HCT116 (cell line): ENCODE results near the gene YWHAH. TPM values are rescaled to one million over a fixed set of nuclear protein-coding genes. Genes with fewer than 3 reads are reported as not detected.

ENCODE experiments used
- ATAC-seq: fragments of 200-7000 bp; cut with Tn5 transposase; 2 replicates; pipeline ENCODE4 v1.9.1; 2020; ENCODE audit warnings: mild to moderate bottlenecking, moderate library complexity
- BruUV-seq: library from RNA; stranded (reverse); fragments of 400-500 nt; replicated peaks from 2 replicates; lab custom pipeline; 2021; lab: Mats Ljungman, UMichigan
- CTCF ChIA-PET: fragments of 300-600 bp; sonication (Branson Sonifier 250); formaldehyde crosslinking; loops from one replicate; lab custom pipeline; 2021; ENCODE audit warnings: antibody characterized with exemption; lab: Charles Lee
- POLR2A ChIA-PET: fragments of 300-600, 350-600 bp; sonication (Branson Sonifier 250); formaldehyde crosslinking; loops from one replicate; lab custom pipeline; 2021; ENCODE audit warnings: antibody characterized with exemption; lab: Charles Lee
- RAD21 ChIA-PET, 2 experiments: fragments of 300-600 bp; sonication (Branson Sonifier 250); formaldehyde crosslinking; loops; one replicate each; lab custom pipeline; 2023; ENCODE audit warnings: low total read pairs in 2 of 2; ENCODE audit not compliant: uncharacterized antibody in 2 of 2, unreplicated experiment in 2 of 2, low non-redundant PET in 1 of 2; lab: Charles Lee
- DNase-seq: peaks from one replicate; pipeline ENCODE4 v3.0.0-alpha.2; 2010; ENCODE audit warnings: low read depth, low spot score
- H2AFZ ChIP-seq: fragments of 200-600 bp; shearing (Covaris generic), sonication (generic); 2 replicates; pipeline ENCODE4 v1.6.1; 2017; ENCODE audit warnings: low read depth, mixed run types, mixed read lengths, antibody characterized with exemption, low read length; ENCODE audit not compliant: poor library complexity, severe bottlenecking
- H3K27ac ChIP-seq: 2 replicates; pipeline ENCODE4 v1.5.1; 2012; ENCODE audit warnings: low read depth, low read length
- H3K27me3 ChIP-seq: fragments of 200-600 bp; sonication (generic); 2 replicates; pipeline ENCODE4 v1.6.1; 2016; ENCODE audit warnings: mixed run types, low read length, mixed read lengths; ENCODE audit not compliant: insufficient read depth
- H3K36me3 ChIP-seq, 2 experiments: fragments of 200-500 bp in 1 of 2; fragments of 200-600 bp in 1 of 2; sonication (Bioruptor generic) in 1 of 2; sonication (generic) in 1 of 2; 2 replicates each; pipeline versions ENCODE4 v1.5.1 to v1.6.1; 2014 to 2016; ENCODE audit warnings: low read length in 2 of 2, inconsistent platforms in 1 of 2, mixed read lengths in 1 of 2, mixed run types in 1 of 2; ENCODE audit not compliant: insufficient read depth in 2 of 2, control insufficient read depth in 1 of 2
- H3K4me1 ChIP-seq, 2 experiments: fragments of 200-600 bp in 1 of 2; sonication (generic) in 1 of 2; 2 replicates each; pipeline versions ENCODE4 v1.5.1 to v1.6.1; 2012 to 2017; ENCODE audit warnings: low read length in 2 of 2, inconsistent platforms in 1 of 2, mild to moderate bottlenecking in 1 of 2, mixed read lengths in 1 of 2, mixed run types in 1 of 2, moderate library complexity in 1 of 2; ENCODE audit not compliant: insufficient read depth in 2 of 2, control insufficient read depth in 1 of 2
- H3K4me2 ChIP-seq: fragments of 200-600 bp; sonication (generic); 2 replicates; pipeline ENCODE4 v1.6.1; 2017; ENCODE audit warnings: mixed run types, low read length, mixed read lengths
- H3K4me3 ChIP-seq, 2 experiments: fragments of 200-600 bp in 1 of 2; sonication (generic) in 1 of 2; replicated peaks in 1 of 2; 2 replicates each; pipeline ENCODE4 v1.5.1; 2011 to 2016; ENCODE audit warnings: low read length in 2 of 2, control low read depth in 1 of 2, low read depth in 1 of 2, mild to moderate bottlenecking in 1 of 2, mixed read lengths in 1 of 2, mixed run types in 1 of 2
- H3K79me2 ChIP-seq: fragments of 200-600 bp; sonication (generic); 2 replicates; pipeline ENCODE4 v1.6.1; 2017; ENCODE audit warnings: mild to moderate bottlenecking, mixed run types, low read length, moderate library complexity, mixed read lengths; ENCODE audit not compliant: insufficient read depth
- H3K9ac ChIP-seq: fragments of 200-600 bp; sonication (generic); 2 replicates; pipeline ENCODE4 v1.6.1; 2016; ENCODE audit warnings: low read length, mixed read lengths
- H3K9me2 ChIP-seq: fragments of 200-600 bp; sonication (generic), shearing (Covaris generic); 2 replicates; pipeline ENCODE4 v1.6.1; 2017; ENCODE audit warnings: mixed run types, mild to moderate bottlenecking, moderate library complexity; ENCODE audit not compliant: insufficient read depth
- H3K9me3 ChIP-seq, 2 experiments: fragments of 200-500 bp in 1 of 2; fragments of 200-600 bp in 1 of 2; sonication (Bioruptor generic) in 1 of 2; sonication (generic) in 1 of 2; 2 replicates each; pipeline ENCODE4 v1.6.1; 2014 to 2017; ENCODE audit warnings: low read length in 2 of 2, mixed read lengths in 2 of 2, inconsistent platforms in 1 of 2, low read depth in 1 of 2, mild to moderate bottlenecking in 1 of 2, mixed run types in 1 of 2, moderate library complexity in 1 of 2; ENCODE audit not compliant: control insufficient read depth in 1 of 2, insufficient read depth in 1 of 2
- H4K20me1 ChIP-seq: fragments of 200-600 bp; sonication (generic), shearing (Covaris generic); 2 replicates; pipeline ENCODE4 v1.6.1; 2017; ENCODE audit warnings: mixed run types, mild to moderate bottlenecking, moderate library complexity; ENCODE audit not compliant: insufficient read depth
- CBX3 ChIP-seq: IDR thresholded peaks from 2 replicates; pipeline ENCODE4 v1.6.1; 2012; ENCODE audit warnings: low read depth
- CEBPB ChIP-seq: IDR thresholded peaks from 2 replicates; pipeline ENCODE4 v1.6.1; 2012; ENCODE audit warnings: low read depth
- CTCF ChIP-seq, 3 experiments: fragments of 200-600 bp in 1 of 3; sonication (generic) in 1 of 3; IDR thresholded peaks in 2 of 3; conservative IDR thresholded peaks in 1 of 3; 2 replicates each; pipeline ENCODE4 v1.5.1; 2012 to 2017; ENCODE audit warnings: low read depth in 2 of 3, low read length in 2 of 3, antibody characterized with exemption in 1 of 3, borderline replicate concordance in 1 of 3, control low read depth in 1 of 3, mild to moderate bottlenecking in 1 of 3, mixed read lengths in 1 of 3, mixed run types in 1 of 3, moderate library complexity in 1 of 3; ENCODE audit not compliant: insufficient read depth in 1 of 3
- EGR1 ChIP-seq: IDR thresholded peaks from 2 replicates; pipeline ENCODE4 v1.6.1; 2012; ENCODE audit warnings: low read depth
- EZH2 ChIP-seq: fragments of 200-600 bp; sonication (generic); IDR thresholded peaks from 2 replicates; pipeline ENCODE4 v1.6.1; 2017; ENCODE audit warnings: antibody characterized with exemption, mixed run types
- FOSL1 ChIP-seq: IDR thresholded peaks from 2 replicates; pipeline ENCODE4 v1.6.1; 2012; ENCODE audit warnings: low read depth
- JUND ChIP-seq: IDR thresholded peaks from 2 replicates; pipeline ENCODE4 v1.6.1; 2012
- POLR2A ChIP-seq: IDR thresholded peaks from 2 replicates; pipeline ENCODE4 v1.7.0; 2011; ENCODE audit warnings: borderline replicate concordance; ENCODE audit not compliant: insufficient read depth, insufficient read length; ENCODE audit errors: extremely low read depth
- REST ChIP-seq: IDR thresholded peaks from 2 replicates; pipeline ENCODE4 v1.6.1; 2012; ENCODE audit warnings: low read depth
- SRF ChIP-seq: IDR thresholded peaks from 2 replicates; pipeline ENCODE4 v1.6.1; 2012; ENCODE audit warnings: low read depth
- ZBTB33 ChIP-seq: IDR thresholded peaks from 2 replicates; pipeline ENCODE4 v1.6.1; 2011; ENCODE audit warnings: mild to moderate bottlenecking, low read length, moderate library complexity; ENCODE audit not compliant: insufficient replicate concordance; ENCODE audit errors: extremely low read depth
- intact Hi-C: fragments of 100-400 bp; cut with micrococcal nuclease; formaldehyde crosslinking; loops from 2 replicates; pipeline ENCODE4 v1.10.0; 2022
- total RNA-seq: library from RNA; stranded (reverse); gene quantifications from one replicate; pipeline ENCODE4 v1.2.1, GENCODE V29; 2021; ENCODE audit not compliant: unreplicated experiment

Gene YWHAH
- total RNA-seq, 1 experiment from 2014 or later: 140 TPM

GRCh38 chr22:31935961-31936635 is 8.2 kb upstream of the YWHAH start (continued):
- TF ChIP-seq REST (no peak), SRF (no peak), EGR1 (no peak), CTCF (IDR thresholded peaks at IDR 0.05 in 2 of 3, conservative IDR thresholded peaks at IDR 0.05 in 1 of 3; ENCODE audit: borderline replicate concordance in 1 of 3, insufficient read depth in 1 of 3, low read depth in 2 of 3, low read length in 2 of 3) (no peak), CBX3 (no peak)

GRCh38 chr22:31937341-31937740 is 7.0 kb upstream of the YWHAH start:
- TF ChIP-seq POLR2A (no peak), EZH2 (no peak), FOSL1 (no peak), ZBTB33 (no peak), JUND (no peak), CEBPB (no peak), REST (no peak)
- ChIA-PET POLR2A (no interaction called here), RAD21 (no interaction called here), CTCF (no interaction called here)
- ATAC-seq (no peak), DNase-seq (no peak)
- Histone ChIP-seq H3K9me2 (no peaks in the 10 kb centered on the region), H3K4me2 (no peak overlapping the region), H3K36me3 (no peaks in the 10 kb centered on the region), H3K4me1 (no peaks in the 10 kb centered on the region), H3K9ac (no peak overlapping the region), H3K79me2 (no peaks in the 10 kb centered on the region), H3K27ac (no peak overlapping the region), H3K4me3 (no peak overlapping the region), H4K20me1 (no peaks in the 10 kb centered on the region), H2AFZ (no peak overlapping the region), H3K9me3 (no peaks in the 10 kb centered on the region), H3K27me3 (no peaks in the 10 kb centered on the region)
- intact Hi-C loops: no loop called here
- BruUV-seq: no TSS peak
